ENCODE data around the gene RAP1GAP. TPM values are rescaled to one million over a fixed set of nuclear protein-coding genes. Genes with fewer than 3 reads are reported as not detected.

The RAP1GAP gene
- total and polyA plus RNA-seq, 2 donors from 2014 or later: 39.2 to 200 TPM

- DNase-seq: no peak
- Histone ChIP-seq H3K36me3 (ENCODE audit: control insufficient read depth in 2 of 3, insufficient read depth in 3 of 3, low read length in 3 of 3) (peaks cover 8 to 14% (median 9%) of the 10 kb centered on the region in 3 donors), H3K4me3 (ENCODE audit: low read length in 3 of 3) (no peak overlapping the region), H3K4me1 (ENCODE audit: control insufficient read depth in 2 of 3, insufficient read depth in 2 of 3, low read depth in 1 of 3, low read length in 3 of 3) (no peaks in the 10 kb centered on the region), H3K9ac (ENCODE audit: low read length in 3 of 3) (no peak overlapping the region), H3K9me3 (ENCODE audit: control insufficient read depth in 2 of 3, insufficient read depth in 1 of 3, low read length in 3 of 3) (no peaks in the 10 kb centered on the region), H3K27ac (ENCODE audit: low read depth in 2 of 2, low read length in 2 of 2) (no peak overlapping the region), H3K27me3 (ENCODE audit: control insufficient read depth, insufficient read depth, low read length) (no peaks in the 10 kb centered on the region)
- intact Hi-C loops (cut with DNase I): no loop called here
- FAIRE-seq: no peak
- TF ChIP-seq CTCF (IDR thresholded peaks at IDR 0.05; ENCODE audit: borderline replicate concordance, extremely low read depth, insufficient read depth): no peak
These were observed 32.2 kb upstream of the RAP1GAP start for GRCh38 chr1:21701401-21701800.

GRCh38 chr1:21700094-21700493 is 30.9 kb upstream of the RAP1GAP start:
- Histone ChIP-seq H3K9ac (ENCODE audit: low read length in 3 of 3) (no peak overlapping the region), H3K4me3 (ENCODE audit: low read length in 3 of 3) (no peak overlapping the region), H3K4me1 (ENCODE audit: control insufficient read depth in 2 of 3, insufficient read depth in 2 of 3, low read depth in 1 of 3, low read length in 3 of 3) (no peaks in the 10 kb centered on the region), H3K36me3 (ENCODE audit: control insufficient read depth in 2 of 3, insufficient read depth in 3 of 3, low read length in 3 of 3) (peaks cover 8 to 12% (median 9%) of the 10 kb centered on the region in 3 donors), H3K27me3 (ENCODE audit: control insufficient read depth, insufficient read depth, low read length) (no peaks in the 10 kb centered on the region), H3K27ac (ENCODE audit: low read depth in 2 of 2, low read length in 2 of 2) (no peak overlapping the region), H3K9me3 (ENCODE audit: control insufficient read depth in 2 of 3, insufficient read depth in 1 of 3, low read length in 3 of 3) (no peaks in the 10 kb centered on the region)
- FAIRE-seq: no peak
- intact Hi-C loops (cut with DNase I): no loop called here
- DNase-seq: no peak
- no peak for TF ChIP-seq CTCF (IDR thresholded peaks at IDR 0.05; ENCODE audit: borderline replicate concordance, extremely low read depth, insufficient read depth)

- FAIRE-seq: no peak
- no peak overlapping the region for H3K27ac ChIP-seq (ENCODE audit: low read depth in 2 of 2, low read length in 2 of 2)
- no peak overlapping the region for H3K4me3 ChIP-seq (ENCODE audit: low read length in 3 of 3)
- H3K9me3 ChIP-seq (ENCODE audit: control insufficient read depth in 2 of 3, insufficient read depth in 1 of 3, low read length in 3 of 3): no peaks in the 10 kb centered on the region
- TF ChIP-seq CTCF (IDR thresholded peaks at IDR 0.05; ENCODE audit: borderline replicate concordance, extremely low read depth, insufficient read depth): no peak
- H3K36me3 ChIP-seq (ENCODE audit: control insufficient read depth in 2 of 3, insufficient read depth in 3 of 3, low read length in 3 of 3): peaks cover 13 to 21% (median 16%) of the 10 kb centered on the region in 3 donors
- H3K4me1 ChIP-seq (ENCODE audit: control insufficient read depth in 2 of 3, insufficient read depth in 2 of 3, low read depth in 1 of 3, low read length in 3 of 3): no peaks in the 10 kb centered on the region
- intact Hi-C loops (cut with DNase I): no loop called here
- no peak overlapping the region for H3K9ac ChIP-seq (ENCODE audit: low read length in 3 of 3)
- no peaks in the 10 kb centered on the region for H3K27me3 ChIP-seq (ENCODE audit: control insufficient read depth, insufficient read depth, low read length)
- no peak for DNase-seq
These were observed 27.8 kb upstream of the RAP1GAP start for GRCh38 chr1:21696931-21697330.

GRCh38 chr1:21693732-21694131 is 24.6 kb upstream of the RAP1GAP start:
- no peak overlapping the region for H3K27ac ChIP-seq (ENCODE audit: low read depth in 2 of 2, low read length in 2 of 2)
- H3K4me3 ChIP-seq (ENCODE audit: low read length in 3 of 3): no peak overlapping the region
- peaks cover 10 to 35% (median 14%) of the 10 kb centered on the region in 3 donors for H3K36me3 ChIP-seq (ENCODE audit: control insufficient read depth in 2 of 3, insufficient read depth in 3 of 3, low read length in 3 of 3)
- intact Hi-C loops (cut with DNase I): no loop called here
- no peaks in the 10 kb centered on the region for H3K27me3 ChIP-seq (ENCODE audit: control insufficient read depth, insufficient read depth, low read length)
- DNase-seq: no peak
- FAIRE-seq: no peak
- H3K9me3 ChIP-seq (ENCODE audit: control insufficient read depth in 2 of 3, insufficient read depth in 1 of 3, low read length in 3 of 3): no peaks in the 10 kb centered on the region
- H3K9ac ChIP-seq (ENCODE audit: low read length in 3 of 3): no peak overlapping the region
- TF ChIP-seq CTCF (IDR thresholded peaks at IDR 0.05; ENCODE audit: borderline replicate concordance, extremely low read depth, insufficient read depth): no peak
- H3K4me1 ChIP-seq (ENCODE audit: control insufficient read depth in 2 of 3, insufficient read depth in 2 of 3, low read depth in 1 of 3, low read length in 3 of 3): no peaks in the 10 kb centered on the region
